H4 (cell line): ENCODE measurements around the gene BOK. TPM values are rescaled to one million over a fixed set of nuclear protein-coding genes. Genes with fewer than 3 reads are reported as not detected.

Experiments
- DNase-seq: peaks from one replicate; pipeline ENCODE4 v3.0.0-alpha.2; 2015; ENCODE audit warnings: low spot score
- total RNA-seq: library from RNA; depleted of rRNA; stranded (reverse); fragments of >200 nt; shearing (Covaris generic); gene quantifications from 2 replicates; pipeline ENCODE4 v1.2.3, GENCODE V29; 2014

The BOK gene
- total RNA-seq, 1 experiment from 2014 or later = 1.2 TPM

GRCh38 chr2:241598487-241598886 lies 39.9 kb downstream of the BOK start:
- DNase-seq = peak; percentile 25

- no peak for DNase-seq
These were observed 41.1 kb downstream of the BOK start for GRCh38 chr2:241599615-241600014.

GRCh38 chr2:241601841-241602240 lies 43.3 kb downstream of the BOK start:
- no peak for DNase-seq

- no peak for DNase-seq
These were observed 44.2 kb downstream of the BOK start for GRCh38 chr2:241602720-241603119.

- DNase-seq = no peak
These were observed 45.1 kb downstream of the BOK start for GRCh38 chr2:241603686-241604085.

GRCh38 chr2:241606186-241606585 lies 47.6 kb downstream of the BOK start:
- DNase-seq = no peak

- DNase-seq = no peak
These were observed 48.8 kb downstream of the BOK start for GRCh38 chr2:241607162-241607885.

- DNase-seq = no peak
These were observed 50.3 kb downstream of the BOK start for GRCh38 chr2:241608881-241609280.

GRCh38 chr2:241609859-241610793 lies 51.6 kb downstream of the BOK start:
- DNase-seq = no peak

GRCh38 chr2:241611062-241611461 lies 52.5 kb downstream of the BOK start:
- DNase-seq = no peak

GRCh38 chr2:241612156-241613016 lies 53.8 kb downstream of the BOK start:
- DNase-seq = no peak

- DNase-seq = no peak
These were observed 54.7 kb downstream of the BOK start for GRCh38 chr2:241613017-241613780.

GRCh38 chr2:241615041-241615440 lies 56.5 kb downstream of the BOK start:
- no peak for DNase-seq

GRCh38 chr2:241615522-241616052 lies 57.0 kb downstream of the BOK start:
- no peak for DNase-seq

GRCh38 chr2:241616168-241617125 lies 57.9 kb downstream of the BOK start:
- DNase-seq = no peak

GRCh38 chr2:241617431-241618154 lies 59.0 kb downstream of the BOK start:
- DNase-seq = no peak

- no peak for DNase-seq
These were observed 59.8 kb downstream of the BOK start for GRCh38 chr2:241618296-241618805.

GRCh38 chr2:241618829-241619228 lies 60.3 kb downstream of the BOK start:
- no peak for DNase-seq
